ENCODE measurements around the gene ATP10B. TPM values are rescaled to one million over a fixed set of nuclear protein-coding genes. Genes with fewer than 3 reads are reported as not detected.
A peak's percentile ranks its signal among the peaks of the same experiment; 100 is the strongest.

Gene ATP10B
- total and polyA plus RNA-seq, 2 experiments from 2014 or later, result 2.7 to 5.1 TPM

GRCh38 chr5:160674901-160675300 is 177.1 kb downstream of the ATP10B start:
- Histone ChIP-seq H4K20me1 (ENCODE audit: insufficient read depth, poor library complexity, severe bottlenecking) (no peaks in the 10 kb centered on the region), H3K4me3 (no peak overlapping the region), H3K36me3 (replicated peaks; ENCODE audit: insufficient read depth, low read depth) (no peaks in the 10 kb centered on the region), H3K27me3 (no peaks in the 10 kb centered on the region), H3K9me2 (replicated peaks; ENCODE audit: insufficient read depth) (no peaks in the 10 kb centered on the region), H3K4me2 (no peak overlapping the region), H3K4me1 (ENCODE audit: insufficient read depth) (no peaks in the 10 kb centered on the region), H3K27ac (no peak overlapping the region), H3K9me3 (ENCODE audit: low read depth) (no peaks in the 10 kb centered on the region), H3K79me2 (no peaks in the 10 kb centered on the region), H2AFZ (no peak overlapping the region)
- TF ChIP-seq CTCF (IDR thresholded peaks at IDR 0.05; ENCODE audit: poor library complexity) (no peak), EZH2phosphoT487 (IDR thresholded peaks at IDR 0.05; ENCODE audit: low read depth, severe bottlenecking, unreplicated experiment) (no peak), EZH2 (IDR thresholded peaks at IDR 0.05; ENCODE audit: borderline replicate concordance) (no peak)
- 76% methylated on average over 3 of the region's 3 CpGs for WGBS (ENCODE audit: low lambda C conversion rate, missing lambda C conversion rate)
- DNase-seq (ENCODE audit: low spot score), result no peak

- 15% methylated on average over 2 of the region's 2 CpGs for WGBS (ENCODE audit: low lambda C conversion rate, missing lambda C conversion rate)
- DNase-seq (ENCODE audit: low spot score), result no peak
- Histone ChIP-seq H3K9me3 (ENCODE audit: low read depth) (no peaks in the 10 kb centered on the region), H2AFZ (no peak overlapping the region), H3K27ac (no peak overlapping the region), H3K79me2 (no peaks in the 10 kb centered on the region), H3K4me1 (ENCODE audit: insufficient read depth) (peaks cover 2% of the 10 kb centered on the region), H3K4me3 (no peak overlapping the region), H3K27me3 (no peaks in the 10 kb centered on the region), H4K20me1 (ENCODE audit: insufficient read depth, poor library complexity, severe bottlenecking) (no peaks in the 10 kb centered on the region), H3K9me2 (replicated peaks; ENCODE audit: insufficient read depth) (no peaks in the 10 kb centered on the region), H3K36me3 (replicated peaks; ENCODE audit: insufficient read depth, low read depth) (no peaks in the 10 kb centered on the region), H3K4me2 (no peak overlapping the region)
- TF ChIP-seq EZH2 (IDR thresholded peaks at IDR 0.05; ENCODE audit: borderline replicate concordance) (no peak), EZH2phosphoT487 (IDR thresholded peaks at IDR 0.05; ENCODE audit: low read depth, severe bottlenecking, unreplicated experiment) (no peak), CTCF (IDR thresholded peaks at IDR 0.05; ENCODE audit: poor library complexity) (no peak)
Measured at GRCh38 chr5:160672521-160672920, 179.5 kb downstream of the ATP10B start.

- Histone ChIP-seq H3K4me1 (ENCODE audit: insufficient read depth) (peaks cover 2% of the 10 kb centered on the region), H4K20me1 (ENCODE audit: insufficient read depth, poor library complexity, severe bottlenecking) (no peaks in the 10 kb centered on the region), H3K36me3 (replicated peaks; ENCODE audit: insufficient read depth, low read depth) (no peaks in the 10 kb centered on the region), H3K27ac (peak overlapping the region; percentile 3), H2AFZ (no peak overlapping the region), H3K79me2 (no peaks in the 10 kb centered on the region), H3K4me2 (no peak overlapping the region), H3K27me3 (no peaks in the 10 kb centered on the region), H3K9me3 (ENCODE audit: low read depth) (no peaks in the 10 kb centered on the region), H3K4me3 (no peak overlapping the region), H3K9me2 (replicated peaks; ENCODE audit: insufficient read depth) (no peaks in the 10 kb centered on the region)
- WGBS (ENCODE audit: low lambda C conversion rate, missing lambda C conversion rate), result 68% methylated on average over 2 of the region's 2 CpGs
- TF ChIP-seq EZH2 (IDR thresholded peaks at IDR 0.05; ENCODE audit: borderline replicate concordance) (no peak), EZH2phosphoT487 (IDR thresholded peaks at IDR 0.05; ENCODE audit: low read depth, severe bottlenecking, unreplicated experiment) (no peak), CTCF (IDR thresholded peaks at IDR 0.05; ENCODE audit: poor library complexity) (no peak)
- no peak for DNase-seq (ENCODE audit: low spot score)
Measured at GRCh38 chr5:160668356-160668755, 183.7 kb downstream of the ATP10B start.

GRCh38 chr5:160667160-160667559 is 184.9 kb downstream of the ATP10B start:
- H3K79me2 ChIP-seq, result no peaks in the 10 kb centered on the region
- H3K4me3 ChIP-seq, result no peak overlapping the region
- no peaks in the 10 kb centered on the region for H3K9me2 ChIP-seq (replicated peaks; ENCODE audit: insufficient read depth)
- peaks cover 2% of the 10 kb centered on the region for H3K4me1 ChIP-seq (ENCODE audit: insufficient read depth)
- DNase-seq (ENCODE audit: low spot score), result no peak
- H3K36me3 ChIP-seq (replicated peaks; ENCODE audit: insufficient read depth, low read depth), result no peaks in the 10 kb centered on the region
- no peaks in the 10 kb centered on the region for H3K27me3 ChIP-seq
- TF ChIP-seq CTCF (IDR thresholded peaks at IDR 0.05; ENCODE audit: poor library complexity) (no peak), EZH2 (IDR thresholded peaks at IDR 0.05; ENCODE audit: borderline replicate concordance) (no peak), EZH2phosphoT487 (IDR thresholded peaks at IDR 0.05; ENCODE audit: low read depth, severe bottlenecking, unreplicated experiment) (no peak)
- no peaks in the 10 kb centered on the region for H3K9me3 ChIP-seq (ENCODE audit: low read depth)
- WGBS (ENCODE audit: low lambda C conversion rate, missing lambda C conversion rate), result 90% methylated on average over 5 of the region's 5 CpGs
- H3K27ac ChIP-seq, result no peak overlapping the region
- H3K4me2 ChIP-seq, result no peak overlapping the region
- no peak overlapping the region for H2AFZ ChIP-seq
- no peaks in the 10 kb centered on the region for H4K20me1 ChIP-seq (ENCODE audit: insufficient read depth, poor library complexity, severe bottlenecking)

Data from hepatocyte (in vitro differentiated cells).